Left cardiac atrium (tissue), 4 donors: Measurements from ENCODE around the gene ZNF768. TPM values are rescaled to one million over a fixed set of nuclear protein-coding genes. Genes with fewer than 3 reads are reported as not detected.

ENCODE experiments used
- ATAC-seq, 2 donors: fragments of 200-7000 bp; cut with Tn5 transposase; one replicate each; pipeline ENCODE4 v1.9.1; 2020; ENCODE audit warnings: mild to moderate bottlenecking in 2 of 2, moderate library complexity in 2 of 2
- DNase-seq: peaks from one replicate; pipeline ENCODE4 v3.0.0-alpha.2; 2020
- intact Hi-C, 2 donors: fragments of 100-400 bp; cut with DNase I; formaldehyde crosslinking; loops; one replicate each; pipeline versions ENCODE4 v1.14.1 to v1.15.1; 2022 to 2023
- total RNA-seq, 2 donors: library from RNA; stranded (reverse); fragmentation: NEBNext Ultra II Directional; extraction: Animal tissue kit (Norgen Biotek cat#: 25700); gene quantifications; one replicate each; pipeline ENCODE4 v1.2.1, GENCODE V29; 2021
- donor health status: DM: no; HTN: yes; CAD: no.
- donor health status: DM: no; HTN: yes; CAD: no; lungs with severe emphysema.
- donor health status: DM: yes; HTN: yes; CAD: no.
- donor health status: Dilated cardiomyopathy.

ZNF768 gene
- total RNA-seq, 2 donors from 2014 or later: 46.4 to 55.5 TPM

- intact Hi-C loops: loop anchor here in 1 of 2 donors (2.0 kb wide), 1 partner anchor 23 kb away; the partner anchor contains the start of gene ZNF764
- ATAC-seq (peak; percentile 63 to 80), DNase-seq (peak; percentile 81)
Observed at GRCh38 chr16:30535777-30536190, 9.4 kb upstream of the ZNF768 start.

GRCh38 chr16:30535106-30535776 lies 8.9 kb upstream of the ZNF768 start:
- intact Hi-C loops: loop anchor here in 1 of 2 donors (2.0 kb wide), 1 partner anchor 24 kb away; the partner anchor contains the start of gene ZNF764
- ATAC-seq (peak in 1 of 2 donors; percentile 0), DNase-seq (peak; percentile 34)

- DNase-seq (peak; percentile 94), ATAC-seq (peak; percentile 91 to 93)
- intact Hi-C loops: loop anchor here in 1 of 2 donors (2.0 kb wide), 1 partner anchor 24 kb away; the partner anchor contains the start of gene ZNF764
Observed at GRCh38 chr16:30534368-30535105, 8.2 kb upstream of the ZNF768 start, which contains the start of gene ZNF747. Gene ZNF747 (minus strand): TSS chr16:30534858. CDS start chr16:30534679, 179 bp downstream.

- intact Hi-C loops: loop anchor here in 1 of 2 donors (2.0 kb wide), 1 partner anchor 25 kb away; the partner anchor contains the start of gene ZNF764
- ATAC-seq: peak in 1 of 2 donors; percentile 6
- DNase-seq: no peak
Observed at GRCh38 chr16:30533748-30534367, 7.5 kb upstream of the ZNF768 start.

GRCh38 chr16:30533146-30533522 lies 6.8 kb upstream of the ZNF768 start:
- intact Hi-C loops: no loop called here
- no peak for ATAC-seq
- no peak for DNase-seq

- DNase-seq: no peak
- ATAC-seq: no peak
- intact Hi-C loops: no loop called here
Observed at GRCh38 chr16:30532285-30533145, 6.1 kb upstream of the ZNF768 start.

- DNase-seq: no peak
- ATAC-seq: no peak
- intact Hi-C loops: no loop called here
Observed at GRCh38 chr16:30530163-30531037, 4.0 kb upstream of the ZNF768 start.

GRCh38 chr16:30528799-30529457 lies 2.6 kb upstream of the ZNF768 start:
- no peak for ATAC-seq
- intact Hi-C loops: loop anchor here in 1 of 2 donors (5.0 kb wide), 2 partner anchors 43 to 82 kb away; partner anchors contain the start of genes SEPHS2 and ZNF688

GRCh38 chr16:30527635-30528178 lies 1.3 kb upstream of the ZNF768 start:
- ATAC-seq (no peak), DNase-seq (no peak)
- intact Hi-C loops: loop anchor here in 1 of 2 donors (5.0 kb wide), 2 partner anchors 45 to 80 kb away; partner anchors contain the start of genes SEPHS2 and ZNF688

More at GRCh38 chr16:30528799-30529457, 2.6 kb upstream of the ZNF768 start:
- DNase-seq: no peak

- DNase-seq (peak; percentile 99), ATAC-seq (peak; percentile 93 to 95)
- intact Hi-C loops: loop anchor here in 1 of 2 donors (5.0 kb wide), 2 partner anchors 45 to 80 kb away; partner anchors contain the start of genes SEPHS2 and ZNF688
Observed at GRCh38 chr16:30526823-30527634, 663 bp upstream of the ZNF768 start.

- intact Hi-C loops: loop anchor here in 1 of 2 donors (5.0 kb wide), 2 partner anchors 47 to 78 kb away; partner anchors contain the start of genes SEPHS2 and ZNF688
- DNase-seq: no peak
- ATAC-seq: no peak
Observed at GRCh38 chr16:30525844-30526136, 576 bp downstream of the ZNF768 start.

- ATAC-seq (no peak), DNase-seq (no peak)
- intact Hi-C loops: loop anchor here in 1 of 2 donors (5.0 kb wide), 2 partner anchors 47 to 78 kb away; partner anchors contain the start of genes SEPHS2 and ZNF688
Observed at GRCh38 chr16:30524575-30525568, 1.5 kb downstream of the ZNF768 start.

- DNase-seq: peak; percentile 51
- ATAC-seq: no peak
- intact Hi-C loops: no loop called here
Observed at GRCh38 chr16:30523768-30524574, 2.4 kb downstream of the ZNF768 start.
